Measurements from ENCODE around the gene RRM2.
A peak's percentile ranks its signal among the peaks of the same experiment; 100 is the strongest.

RRM2 gene

DNA sequence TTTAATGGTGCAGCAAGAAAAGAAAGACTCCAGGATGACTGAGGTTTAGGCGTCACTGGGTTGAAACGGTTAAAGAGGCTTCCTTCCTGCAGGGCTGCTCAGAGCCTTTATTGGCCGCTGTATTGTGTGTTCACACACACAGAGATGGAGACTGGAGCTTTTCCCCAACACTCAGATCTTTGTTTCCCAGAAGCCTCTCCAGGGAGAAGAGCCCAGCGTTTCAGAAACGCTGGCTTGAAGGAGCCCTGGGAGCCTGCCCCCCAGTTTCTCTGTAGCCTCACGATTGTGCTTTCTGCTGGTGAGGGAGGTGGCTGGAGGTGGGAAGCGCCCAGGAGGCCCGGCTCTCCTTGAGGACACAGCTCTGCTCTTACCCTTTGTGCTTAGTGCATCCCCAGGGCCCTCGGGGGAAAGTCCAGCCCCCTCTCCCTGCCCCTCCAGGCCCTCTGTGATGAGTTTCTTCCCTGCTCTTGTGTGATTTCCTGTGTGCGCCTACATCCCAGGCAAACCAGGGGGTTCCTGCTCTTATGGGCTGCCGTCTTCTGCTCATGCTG lies 37.1 kb downstream of the RRM2 start:
- no peak for DNase-seq

DNA sequence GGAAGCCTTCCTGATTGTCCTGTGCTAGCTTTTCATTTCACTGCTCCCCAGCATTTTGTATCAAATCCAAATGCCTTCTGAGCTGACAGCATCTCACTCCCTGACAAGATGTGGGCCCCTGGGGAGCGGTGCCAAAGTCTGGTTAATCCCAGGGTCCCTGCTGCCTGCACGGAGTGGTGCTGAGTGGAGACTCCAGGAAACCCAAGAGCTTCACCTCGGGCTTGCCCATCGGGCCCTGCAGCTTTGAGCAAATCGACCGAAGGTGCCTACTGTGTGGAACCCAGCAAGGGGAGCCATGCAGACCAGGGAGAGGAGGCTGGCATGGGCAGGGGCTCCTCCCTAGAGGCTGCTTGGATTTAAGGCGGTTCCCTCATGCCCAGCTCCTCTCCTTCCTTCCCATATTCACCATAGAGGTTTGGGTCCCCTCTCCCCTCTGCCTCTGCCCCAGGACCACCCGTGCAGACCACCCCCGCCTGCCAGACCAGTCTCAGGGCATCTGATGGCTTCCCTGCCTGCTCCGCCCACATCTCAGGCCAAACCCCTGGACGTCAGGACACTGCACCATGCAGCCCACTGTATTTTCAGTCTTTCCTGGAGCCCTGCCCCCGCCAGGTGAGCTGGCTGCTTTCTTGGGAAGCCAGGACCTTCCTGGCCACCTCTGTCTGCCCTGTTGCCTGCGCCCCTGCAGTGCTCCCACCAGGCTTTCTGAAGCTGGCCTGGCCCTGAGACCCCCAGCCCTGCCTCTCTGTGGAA lies 37.8 kb downstream of the RRM2 start:
- DNase-seq = no peak

DNA sequence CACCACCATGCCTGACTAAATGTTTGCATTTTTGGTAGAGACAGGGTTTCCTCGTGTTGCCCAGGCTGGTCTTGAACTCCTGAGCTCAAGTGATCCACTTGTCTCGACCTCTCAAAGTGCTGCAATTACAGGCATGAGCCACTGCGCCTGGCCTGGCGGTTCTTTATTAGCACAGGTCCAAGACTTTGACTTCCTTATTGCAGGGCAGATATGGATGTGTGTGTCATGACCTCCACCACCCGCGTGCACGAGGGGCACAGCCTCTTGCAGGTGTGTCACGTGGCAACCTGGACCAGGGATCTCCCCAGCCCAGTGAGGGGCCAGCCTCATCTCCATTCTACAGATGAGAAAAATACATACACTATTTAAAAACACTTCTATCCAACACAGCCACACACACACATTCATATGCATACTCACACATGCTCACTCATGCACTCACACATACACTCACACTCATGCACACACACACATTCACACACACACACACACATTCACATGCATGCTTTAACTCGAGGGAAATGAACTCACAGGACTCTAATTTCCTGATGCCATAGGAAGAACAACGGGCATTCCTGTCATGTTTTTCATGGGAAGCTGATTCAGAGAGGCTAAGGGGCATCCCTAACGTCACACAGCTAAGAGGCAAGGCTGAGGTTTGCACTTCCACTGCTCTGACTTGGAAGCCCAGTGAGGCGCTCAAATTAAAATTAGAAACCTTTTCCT lies 38.8 kb downstream of the RRM2 start:
- DNase-seq = no peak

- peak; percentile 19 to 62 for DNase-seq
These were observed 39.5 kb downstream of the RRM2 start for GRCh38 chr2:10161961-10162441.

GRCh38 chr2:10162586-10163497 lies 40.3 kb downstream of the RRM2 start:
- DNase-seq = peak in 1 of 2 experiments; percentile 68

DNA sequence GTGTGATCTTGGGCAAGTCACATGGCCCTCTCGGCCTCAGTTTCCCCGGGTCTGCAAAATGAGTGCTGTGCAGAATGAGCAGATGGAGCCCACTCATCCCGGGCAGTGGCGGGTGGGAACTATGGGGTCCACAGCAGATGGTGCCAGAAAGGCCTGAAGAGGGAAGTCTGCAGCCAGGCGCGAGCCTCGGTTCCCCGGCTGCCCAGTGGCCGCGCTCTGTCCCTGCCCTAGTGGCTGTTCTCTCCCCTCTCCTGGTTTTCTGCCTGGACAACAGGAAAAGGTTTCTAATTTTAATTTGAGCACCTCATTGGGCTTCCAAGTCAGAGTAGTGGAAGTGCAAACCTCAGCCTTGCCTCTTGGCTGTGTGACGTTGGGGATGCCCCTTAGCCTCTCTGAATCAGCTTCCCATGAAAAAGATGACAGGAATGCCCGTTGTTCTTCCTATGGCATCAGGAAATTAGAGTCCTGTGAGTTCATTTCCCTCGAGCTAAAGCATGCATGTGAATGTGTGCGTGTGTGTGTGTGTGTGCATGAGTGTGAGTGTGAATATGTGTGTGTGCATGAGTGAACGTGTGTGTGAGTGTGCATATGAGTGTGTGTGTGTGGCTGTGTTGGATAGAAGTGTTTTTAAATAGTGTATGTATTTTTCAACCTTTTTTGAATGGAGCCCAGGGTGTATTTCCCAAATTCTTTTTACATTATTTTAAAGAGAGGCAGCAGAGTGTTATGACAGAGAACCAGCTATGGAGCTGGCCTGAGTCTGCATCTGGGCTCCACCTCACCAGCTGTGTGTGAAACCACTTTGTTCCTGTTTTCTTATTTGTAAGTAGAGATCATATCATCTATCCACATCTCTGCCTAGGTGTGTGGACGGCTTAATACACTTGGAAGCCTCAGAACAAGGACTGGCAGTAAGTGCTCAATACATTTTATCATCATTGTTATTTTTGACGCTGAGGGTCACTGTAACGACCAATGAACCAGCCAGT lies 41.3 kb downstream of the RRM2 start:
- no peak for DNase-seq

DNA sequence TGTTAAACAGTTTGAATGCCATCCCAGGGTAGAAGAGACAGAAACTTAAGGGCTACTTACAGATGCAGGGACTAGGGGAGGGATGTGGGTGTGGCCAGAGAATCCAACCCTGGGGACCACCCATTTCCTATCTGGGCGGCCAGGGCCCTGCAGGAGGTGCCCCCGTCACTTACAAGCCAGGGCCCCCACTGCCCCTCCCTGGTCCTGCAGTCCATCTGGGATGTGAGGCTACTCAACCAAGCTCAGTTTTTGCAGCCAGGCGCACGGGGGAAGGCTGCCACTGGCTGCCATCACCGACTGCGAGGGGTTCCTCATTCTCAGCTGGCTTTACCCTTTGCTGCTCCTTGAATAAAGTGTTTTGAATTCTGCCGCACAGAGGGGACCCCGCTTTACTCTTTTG lies 42.1 kb downstream of the RRM2 start:
- no peak for DNase-seq

DNA sequence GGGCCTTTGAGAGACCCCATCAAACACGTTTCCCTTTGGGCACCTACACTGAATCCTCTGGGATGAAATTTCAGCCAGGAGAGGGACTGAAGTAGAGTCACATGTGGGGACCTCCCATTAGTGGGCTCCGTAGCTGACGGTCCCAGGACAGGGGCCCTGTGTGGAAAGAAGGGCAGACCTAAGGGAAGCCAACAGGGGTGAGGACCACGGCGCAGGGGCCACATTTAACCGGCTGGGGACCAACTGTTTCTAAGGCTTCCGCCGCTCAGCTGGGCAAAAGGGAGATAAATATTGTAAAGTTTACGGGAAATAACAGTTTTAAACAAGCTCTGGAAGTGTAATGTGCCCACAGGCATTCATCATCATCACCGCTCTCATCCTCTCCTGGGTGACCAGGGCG lies 42.7 kb downstream of the RRM2 start:
- no peak for DNase-seq

DNA sequence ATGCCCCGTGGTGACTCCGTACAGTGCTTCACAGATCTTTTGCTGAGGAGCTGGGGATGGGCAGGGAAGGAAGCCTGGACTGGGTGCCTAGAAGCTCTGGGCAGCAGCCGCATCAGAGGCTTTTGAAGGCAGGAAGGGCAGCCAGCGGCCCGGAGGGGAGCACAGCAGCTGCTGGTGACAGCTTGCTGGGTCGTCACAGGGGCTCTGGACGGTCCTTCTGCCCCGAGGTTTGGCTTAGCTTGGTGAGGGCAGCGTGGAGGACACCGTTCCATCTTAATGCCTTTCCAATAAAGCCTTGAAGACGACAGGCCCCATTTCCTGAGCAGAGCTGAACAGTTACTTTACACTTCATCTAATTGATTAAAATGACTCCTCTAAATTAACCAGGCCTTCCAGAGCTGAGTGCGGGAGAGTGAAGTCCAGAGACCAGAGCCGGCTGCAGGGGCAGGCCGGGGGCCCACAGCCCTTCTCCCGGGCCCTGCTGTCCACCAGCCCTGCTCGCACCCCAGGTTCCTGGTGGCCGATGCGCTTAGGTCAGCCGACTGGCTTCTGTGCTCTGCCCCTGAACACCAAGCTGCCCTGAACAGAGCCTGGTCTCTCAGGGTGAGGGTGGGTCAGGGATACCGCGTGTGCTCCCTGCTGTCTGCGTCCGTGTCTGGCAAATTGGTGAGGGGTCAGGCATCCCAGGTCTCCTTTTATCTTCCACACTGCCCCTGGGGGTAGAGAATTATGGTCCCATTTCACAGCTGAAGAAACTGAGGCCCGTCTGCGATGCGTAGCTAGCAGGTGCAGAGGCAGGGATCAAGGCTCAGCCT lies 43.5 kb downstream of the RRM2 start:
- DNase-seq = no peak

- DNase-seq = no peak
These were observed 44.2 kb downstream of the RRM2 start for GRCh38 chr2:10166676-10167292.

DNA sequence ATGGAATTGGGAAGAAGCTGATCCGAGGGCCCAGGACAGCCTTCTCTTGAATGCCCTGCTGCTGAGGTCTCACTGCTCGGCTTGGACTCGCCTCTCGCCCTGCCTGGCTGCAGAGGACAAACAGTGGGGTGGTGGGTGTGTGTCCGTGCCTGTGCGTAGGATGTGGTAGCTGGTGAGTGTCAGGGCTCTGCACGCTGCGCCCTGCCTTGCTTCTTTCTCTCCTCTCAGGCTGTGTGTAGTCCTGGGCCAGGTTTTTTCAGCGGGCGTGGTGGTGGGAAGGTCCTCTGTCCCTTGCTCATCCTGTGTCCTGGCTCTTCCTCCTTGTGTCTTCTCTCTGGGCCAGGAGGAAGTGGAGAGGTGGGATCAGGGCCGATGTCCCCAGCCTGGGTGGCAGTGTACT lies 44.8 kb downstream of the RRM2 start:
- no peak for DNase-seq

DNA sequence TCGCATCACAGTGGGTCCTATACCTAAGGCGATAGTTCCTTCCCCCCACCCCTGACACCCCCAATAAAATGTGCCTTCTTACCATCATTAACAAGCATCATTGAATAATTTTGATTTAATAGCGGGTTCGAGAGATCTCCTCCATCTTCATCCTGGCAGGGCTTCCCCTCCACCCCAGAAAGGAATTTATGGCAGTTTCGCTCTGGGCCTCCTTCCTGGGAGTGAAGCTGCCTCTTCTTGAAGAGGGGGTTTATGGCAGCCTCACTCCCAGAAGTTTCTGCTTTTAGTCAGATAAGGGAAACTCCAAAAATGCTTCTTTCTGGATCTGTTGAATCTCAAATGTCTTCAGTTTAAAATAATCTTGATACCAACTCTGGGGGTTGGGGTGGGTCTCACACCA lies 45.7 kb downstream of the RRM2 start:
- DNase-seq = no peak

GRCh38 chr2:10169053-10169578 lies 46.6 kb downstream of the RRM2 start:
- no peak for DNase-seq

- no peak for DNase-seq
These were observed 47.0 kb downstream of the RRM2 start for GRCh38 chr2:10169581-10169980.

DNA sequence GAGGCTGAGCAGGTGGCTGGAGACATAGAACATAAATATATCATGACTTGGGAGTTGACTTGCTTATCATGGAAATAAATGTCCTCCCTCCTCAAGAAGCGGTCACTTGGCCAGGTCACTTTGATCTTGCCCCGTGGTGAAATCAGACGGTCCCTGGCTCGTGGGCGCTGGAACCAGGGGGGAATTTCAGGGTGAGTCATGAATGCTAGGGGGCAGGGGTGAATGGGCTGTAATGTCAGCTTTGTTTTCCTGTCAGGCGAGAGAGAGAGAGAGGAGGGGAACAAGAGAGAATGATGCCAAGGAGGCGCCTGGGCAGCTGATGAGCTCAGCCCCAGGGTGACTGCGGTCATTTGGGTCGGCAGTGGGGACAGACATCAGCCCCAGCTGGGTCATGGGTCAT lies 47.7 kb downstream of the RRM2 start:
- DNase-seq = no peak

DNA sequence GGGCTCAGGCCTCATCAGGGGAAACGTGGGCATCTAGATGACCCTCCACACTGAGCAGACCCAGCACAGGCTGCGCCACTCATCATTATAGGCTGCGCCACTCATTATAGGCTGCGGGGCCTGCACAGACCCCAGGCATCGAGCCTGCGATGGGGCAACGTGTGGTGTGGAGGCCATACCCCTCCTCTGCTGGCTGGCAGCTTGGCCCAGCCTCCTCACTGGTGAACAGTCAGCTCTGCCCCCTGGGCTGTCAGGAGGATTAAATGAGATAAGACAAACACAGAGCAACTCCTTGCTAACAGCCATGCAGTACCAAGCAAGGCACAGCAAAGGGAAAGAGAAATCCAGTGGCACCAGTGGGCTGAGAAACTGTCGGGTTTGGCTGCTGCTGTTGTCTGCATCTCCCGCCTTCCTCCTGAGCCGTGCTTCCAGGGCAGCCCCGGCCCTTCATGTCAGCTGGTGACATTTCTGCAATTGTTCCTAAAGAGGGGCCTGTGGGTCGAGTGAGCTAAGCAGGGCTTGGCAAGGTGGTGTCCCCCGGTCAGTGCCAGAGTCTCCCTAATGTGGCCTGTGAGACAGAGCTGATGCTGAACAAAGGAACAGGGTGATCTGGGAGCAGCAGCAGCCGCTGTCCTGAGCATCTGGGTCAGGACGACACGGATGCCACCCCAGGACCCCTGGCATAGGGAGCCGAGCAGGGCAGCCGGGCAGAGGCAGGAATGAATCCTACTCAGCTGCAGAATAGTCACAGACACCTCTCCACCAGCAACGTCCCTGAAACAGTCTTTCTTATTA lies 48.7 kb downstream of the RRM2 start:
- DNase-seq = no peak

DNA sequence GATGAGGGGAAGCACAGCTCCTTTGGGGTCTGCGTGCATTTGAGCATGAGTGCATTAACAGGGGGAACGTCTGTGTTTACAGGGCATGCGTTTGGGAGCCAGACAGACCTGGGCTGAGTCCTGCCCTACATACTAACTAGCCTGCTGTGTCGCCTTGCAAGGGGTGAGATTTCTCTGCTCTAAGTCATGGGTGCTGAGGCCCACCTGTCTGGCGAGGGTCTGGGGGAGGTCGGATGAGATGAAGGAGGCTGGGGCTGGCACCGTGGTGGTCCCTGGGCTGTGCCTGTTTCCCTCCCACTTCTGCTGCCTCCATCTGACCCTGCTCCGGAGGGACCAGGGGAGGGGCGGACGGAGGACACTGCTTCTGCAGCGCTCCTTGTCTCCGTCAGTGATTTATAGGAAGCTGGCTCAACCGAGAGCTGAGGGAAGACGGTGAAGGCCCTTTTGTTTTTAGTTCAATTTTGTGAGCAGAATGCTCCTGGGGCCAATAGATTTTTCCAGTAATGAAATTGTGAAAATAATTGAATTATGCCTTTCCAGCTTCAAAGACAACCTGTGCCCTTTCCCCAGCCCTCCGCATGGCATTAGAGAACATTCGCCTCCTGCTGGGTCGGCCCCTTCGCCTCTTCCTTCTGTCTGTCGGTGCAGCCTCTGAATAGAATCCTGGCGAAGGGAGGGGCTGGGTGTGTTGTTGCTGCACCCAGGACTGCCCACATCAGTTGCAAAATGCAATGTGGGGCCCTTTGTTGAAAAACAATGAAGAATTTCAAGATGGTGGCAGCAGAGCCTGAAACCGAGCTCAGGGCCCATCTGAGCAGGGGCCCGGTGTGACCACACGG lies 49.7 kb downstream of the RRM2 start:
- no peak for DNase-seq

All from NCI-H446 (cell line).